Measurements from ENCODE around the gene TRIM59. TPM values are rescaled to one million over a fixed set of nuclear protein-coding genes. Genes with fewer than 3 reads are reported as not detected.

The TRIM59 gene
- total RNA-seq, 1 donor from 2014 or later, result 120 TPM

- Histone ChIP-seq H2AFZ (replicated peaks) (no peak overlapping the region), H3K79me2 (ENCODE audit: low read depth) (peaks cover 90% of the 10 kb centered on the region), H3K9ac (no peak overlapping the region), H3K36me3 (no peaks in the 10 kb centered on the region), H3K27me3 (no peaks in the 10 kb centered on the region), H3K4me1 (peaks cover 23% of the 10 kb centered on the region), H4K20me1 (ENCODE audit: low read depth) (peaks cover 10% of the 10 kb centered on the region), H3K4me3 (no peak overlapping the region), H3K27ac (no peak overlapping the region), H3K9me3 (ENCODE audit: low read depth) (no peaks in the 10 kb centered on the region), H3K4me2 (no peak overlapping the region), H3F3A (ENCODE audit: low read depth) (no peaks in the 10 kb centered on the region)
- Mint-ChIP-seq H3K9me3 (no peaks in the 10 kb centered on the region), H3K27ac (no peak overlapping the region), H3K27me3 (ENCODE audit: insufficient read depth, low read depth) (no peaks in the 10 kb centered on the region), H3K36me3 (peaks cover 4% of the 10 kb centered on the region), H3K4me3 (no peak overlapping the region), H3K4me1 (peaks cover 16% of the 10 kb centered on the region)
- TF ChIP-seq, protein P1, sequence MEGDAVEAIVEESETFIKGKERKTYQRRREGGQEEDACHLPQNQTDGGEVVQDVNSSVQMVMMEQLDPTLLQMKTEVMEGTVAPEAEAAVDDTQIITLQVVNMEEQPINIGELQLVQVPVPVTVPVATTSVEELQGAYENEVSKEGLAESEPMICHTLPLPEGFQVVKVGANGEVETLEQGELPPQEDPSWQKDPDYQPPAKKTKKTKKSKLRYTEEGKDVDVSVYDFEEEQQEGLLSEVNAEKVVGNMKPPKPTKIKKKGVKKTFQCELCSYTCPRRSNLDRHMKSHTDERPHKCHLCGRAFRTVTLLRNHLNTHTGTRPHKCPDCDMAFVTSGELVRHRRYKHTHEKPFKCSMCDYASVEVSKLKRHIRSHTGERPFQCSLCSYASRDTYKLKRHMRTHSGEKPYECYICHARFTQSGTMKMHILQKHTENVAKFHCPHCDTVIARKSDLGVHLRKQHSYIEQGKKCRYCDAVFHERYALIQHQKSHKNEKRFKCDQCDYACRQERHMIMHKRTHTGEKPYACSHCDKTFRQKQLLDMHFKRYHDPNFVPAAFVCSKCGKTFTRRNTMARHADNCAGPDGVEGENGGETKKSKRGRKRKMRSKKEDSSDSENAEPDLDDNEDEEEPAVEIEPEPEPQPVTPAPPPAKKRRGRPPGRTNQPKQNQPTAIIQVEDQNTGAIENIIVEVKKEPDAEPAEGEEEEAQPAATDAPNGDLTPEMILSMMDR (IDR thresholded peaks at IDR 0.05), result no peak
- TF ChIP-seq EZH2phosphoT487 (IDR thresholded peaks at IDR 0.05) (no peak), EZH2 (IDR thresholded peaks at IDR 0.05) (no peak)
- no peak for DNase-seq (ENCODE audit: low spot score)
Measured at GRCh38 chr3:160394009-160394392, 55.6 kb downstream of the TRIM59 start.

DNA sequence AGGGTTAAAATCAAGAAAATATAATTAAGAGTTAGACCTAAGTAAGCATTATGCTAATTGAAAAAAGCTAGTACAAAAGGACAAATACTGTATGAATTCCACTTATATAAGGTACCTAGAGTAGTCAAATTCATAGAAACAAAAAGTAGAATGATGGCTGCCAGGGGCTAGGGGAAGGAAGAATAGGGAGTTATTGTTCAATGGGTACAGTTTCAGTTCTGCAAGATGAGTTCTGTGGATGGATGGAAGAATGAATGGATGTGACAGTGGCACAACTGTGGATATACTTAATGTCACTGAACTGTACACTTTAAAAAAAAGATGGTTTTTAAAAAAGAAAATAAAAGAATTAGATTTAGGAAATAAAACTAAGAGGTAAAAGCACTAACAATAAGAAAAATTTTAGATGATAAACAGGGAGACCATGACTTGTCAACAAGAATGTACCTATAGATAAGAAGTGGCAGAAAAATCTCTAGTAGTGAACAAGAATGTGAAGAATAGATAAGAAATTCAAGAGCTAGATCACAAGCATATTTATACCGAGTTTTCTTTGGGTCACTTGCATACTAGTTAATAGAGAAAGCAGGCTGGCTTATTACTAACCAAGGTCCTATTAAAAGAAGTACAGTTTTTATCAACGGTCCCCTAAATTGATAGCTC is 56.1 kb downstream of the TRIM59 start:
- H3K4me2 ChIP-seq, result no peak overlapping the region
- no peaks in the 10 kb centered on the region for H3K27me3 Mint-ChIP-seq (ENCODE audit: insufficient read depth, low read depth)
- no peaks in the 10 kb centered on the region for H3K27me3 ChIP-seq
- no peaks in the 10 kb centered on the region for H3K9me3 ChIP-seq (ENCODE audit: low read depth)
- peaks cover 10% of the 10 kb centered on the region for H4K20me1 ChIP-seq (ENCODE audit: low read depth)
- H3K4me3 Mint-ChIP-seq, result no peak overlapping the region
- peaks cover 4% of the 10 kb centered on the region for H3K36me3 Mint-ChIP-seq
- no peak overlapping the region for H3K9ac ChIP-seq
- H3K9me3 Mint-ChIP-seq, result no peaks in the 10 kb centered on the region
- peaks cover 89% of the 10 kb centered on the region for H3K79me2 ChIP-seq (ENCODE audit: low read depth)
- H3K27ac ChIP-seq, result no peak overlapping the region
- no peak for TF ChIP-seq EZH2 (IDR thresholded peaks at IDR 0.05)
- TF ChIP-seq, protein P1 (IDR thresholded peaks at IDR 0.05), result no peak
- TF ChIP-seq EZH2phosphoT487 (IDR thresholded peaks at IDR 0.05), result no peak
- peaks cover 23% of the 10 kb centered on the region for H3K4me1 ChIP-seq
- no peaks in the 10 kb centered on the region for H3F3A ChIP-seq (ENCODE audit: low read depth)
- H3K4me3 ChIP-seq, result no peak overlapping the region
- H3K27ac Mint-ChIP-seq, result no peak overlapping the region
- no peaks in the 10 kb centered on the region for H3K36me3 ChIP-seq
- H2AFZ ChIP-seq (replicated peaks), result no peak overlapping the region
- H3K4me1 Mint-ChIP-seq, result peaks cover 14% of the 10 kb centered on the region
- DNase-seq (ENCODE audit: low spot score), result no peak

- H3K4me2 ChIP-seq, result no peak overlapping the region
- peaks cover 8% of the 10 kb centered on the region for H3K4me1 Mint-ChIP-seq
- H3K27ac Mint-ChIP-seq, result no peak overlapping the region
- H3K9me3 ChIP-seq (ENCODE audit: low read depth), result no peaks in the 10 kb centered on the region
- H3K4me3 ChIP-seq, result no peak overlapping the region
- no peaks in the 10 kb centered on the region for H3K36me3 ChIP-seq
- H3K27ac ChIP-seq, result no peak overlapping the region
- H3K27me3 Mint-ChIP-seq (ENCODE audit: insufficient read depth, low read depth), result no peaks in the 10 kb centered on the region
- H3K4me3 Mint-ChIP-seq, result no peak overlapping the region
- H3F3A ChIP-seq (ENCODE audit: low read depth), result no peaks in the 10 kb centered on the region
- DNase-seq (ENCODE audit: low spot score), result no peak
- H3K4me1 ChIP-seq, result peaks cover 18% of the 10 kb centered on the region
- H4K20me1 ChIP-seq (ENCODE audit: low read depth), result peaks cover 13% of the 10 kb centered on the region
- H3K36me3 Mint-ChIP-seq, result peaks cover 4% of the 10 kb centered on the region
- no peak overlapping the region for H2AFZ ChIP-seq (replicated peaks)
- TF ChIP-seq, protein P1 (IDR thresholded peaks at IDR 0.05), result no peak
- TF ChIP-seq EZH2 (IDR thresholded peaks at IDR 0.05) (no peak), EZH2phosphoT487 (IDR thresholded peaks at IDR 0.05) (no peak)
- peaks cover 87% of the 10 kb centered on the region for H3K79me2 ChIP-seq (ENCODE audit: low read depth)
- no peaks in the 10 kb centered on the region for H3K27me3 ChIP-seq
- no peaks in the 10 kb centered on the region for H3K9me3 Mint-ChIP-seq
- no peak overlapping the region for H3K9ac ChIP-seq
Measured at GRCh38 chr3:160392798-160393197, 56.8 kb downstream of the TRIM59 start.
